ENCODE measurements around the gene DCDC2B.
A peak's percentile ranks its signal among the peaks of the same experiment; 100 is the strongest.

The DCDC2B gene

DNA sequence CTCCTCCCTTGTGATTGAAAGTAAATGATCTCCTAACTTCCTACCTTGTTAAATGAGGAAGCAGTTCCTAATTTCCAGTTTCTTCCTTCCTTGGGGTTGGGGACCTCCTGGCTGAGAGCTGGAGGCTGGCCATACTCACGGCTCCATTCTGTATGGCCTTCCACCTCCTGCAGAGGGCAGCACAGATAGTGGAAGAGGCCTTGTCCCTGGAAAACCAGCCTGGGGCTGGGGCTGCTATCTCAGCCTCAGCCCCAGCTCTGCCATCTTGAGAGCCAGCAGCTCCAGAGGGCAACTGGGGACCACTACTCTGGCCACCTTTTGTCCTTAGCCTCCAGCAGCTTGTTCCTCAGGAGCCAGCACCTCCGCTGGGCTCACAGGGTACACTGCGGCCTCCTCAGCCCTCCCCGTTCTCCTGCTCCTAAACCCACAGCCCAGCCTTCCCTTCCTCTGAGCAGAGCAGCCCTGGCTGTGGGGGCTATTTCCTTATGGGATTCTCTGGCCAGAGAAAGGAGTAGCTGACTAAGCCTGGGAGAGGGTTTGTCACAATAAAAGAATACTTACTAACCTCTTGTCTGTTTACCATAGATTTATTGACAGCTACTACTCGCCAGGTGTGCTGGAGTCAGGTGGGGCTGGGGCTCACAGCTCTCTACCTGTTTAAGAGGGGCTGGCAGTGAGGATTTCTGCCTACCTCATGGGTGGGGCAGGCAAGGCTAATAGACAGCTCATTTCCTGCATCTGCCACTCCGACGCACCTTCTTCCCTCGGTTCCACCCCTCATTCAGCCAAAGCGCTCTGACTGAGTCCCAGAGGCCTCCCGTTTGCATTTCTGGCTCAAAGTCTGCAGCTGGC lies 7.0 kb downstream of the DCDC2B start:
- no peak overlapping the region; the same call in 1 of the 2 replicates for H3K27ac ChIP-seq (replicated peaks)
- DNase-seq (ENCODE audit: low read depth in 1 of 2, low spot score in 1 of 2) = peak in 1 of 2 experiments; percentile 65

DNA sequence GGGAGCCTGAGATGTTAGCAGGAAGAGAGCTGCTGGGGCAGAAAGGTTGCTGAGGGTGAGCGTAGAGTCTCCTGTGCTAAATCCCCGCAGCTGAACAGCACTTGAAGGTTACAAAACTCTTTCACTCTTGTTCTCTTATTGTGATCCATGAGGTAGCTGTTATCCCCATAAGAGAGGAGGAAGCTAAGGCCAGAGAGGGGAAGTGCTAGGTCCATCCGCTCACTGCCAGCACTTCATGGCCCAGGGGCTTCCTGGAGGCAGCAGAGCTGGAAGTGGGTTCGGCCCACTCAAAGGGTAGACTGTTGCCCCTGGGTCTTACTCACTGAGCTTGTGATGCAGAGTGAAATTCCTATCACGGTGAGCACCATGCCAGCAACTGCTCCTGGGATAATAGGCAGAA lies 7.7 kb downstream of the DCDC2B start:
- TF ChIP-seq, protein P1, sequence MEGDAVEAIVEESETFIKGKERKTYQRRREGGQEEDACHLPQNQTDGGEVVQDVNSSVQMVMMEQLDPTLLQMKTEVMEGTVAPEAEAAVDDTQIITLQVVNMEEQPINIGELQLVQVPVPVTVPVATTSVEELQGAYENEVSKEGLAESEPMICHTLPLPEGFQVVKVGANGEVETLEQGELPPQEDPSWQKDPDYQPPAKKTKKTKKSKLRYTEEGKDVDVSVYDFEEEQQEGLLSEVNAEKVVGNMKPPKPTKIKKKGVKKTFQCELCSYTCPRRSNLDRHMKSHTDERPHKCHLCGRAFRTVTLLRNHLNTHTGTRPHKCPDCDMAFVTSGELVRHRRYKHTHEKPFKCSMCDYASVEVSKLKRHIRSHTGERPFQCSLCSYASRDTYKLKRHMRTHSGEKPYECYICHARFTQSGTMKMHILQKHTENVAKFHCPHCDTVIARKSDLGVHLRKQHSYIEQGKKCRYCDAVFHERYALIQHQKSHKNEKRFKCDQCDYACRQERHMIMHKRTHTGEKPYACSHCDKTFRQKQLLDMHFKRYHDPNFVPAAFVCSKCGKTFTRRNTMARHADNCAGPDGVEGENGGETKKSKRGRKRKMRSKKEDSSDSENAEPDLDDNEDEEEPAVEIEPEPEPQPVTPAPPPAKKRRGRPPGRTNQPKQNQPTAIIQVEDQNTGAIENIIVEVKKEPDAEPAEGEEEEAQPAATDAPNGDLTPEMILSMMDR (IDR thresholded peaks at IDR 0.05; ENCODE audit: insufficient read depth, low read length) = no peak
- TF ChIP-seq SPI1 (IDR thresholded peaks at IDR 0.05; ENCODE audit: borderline replicate concordance, low read depth) = peak; percentile 76; the same call in 1 of the 2 replicates
- peak in 1 of 2 experiments; percentile 44 for DNase-seq (ENCODE audit: low read depth in 1 of 2, low spot score in 1 of 2)
- no peak overlapping the region; the same call in 1 of the 2 replicates for H3K27ac ChIP-seq (replicated peaks)
- no peak overlapping the region for H3K4me3 ChIP-seq (replicated peaks; ENCODE audit: insufficient read depth, low read length)
- no peaks in the 10 kb centered on the region for H3K27me3 ChIP-seq (ENCODE audit: insufficient read depth, poor library complexity, severe bottlenecking)

More for the DNA sequence above, 7.0 kb downstream of the DCDC2B start:
- TF ChIP-seq GABPA (IDR thresholded peaks at IDR 0.05; ENCODE audit: low read depth) = no peak
- TF ChIP-seq, protein P1 (IDR thresholded peaks at IDR 0.05; ENCODE audit: insufficient read depth, low read length) = peak; percentile 91
- H3K4me3 ChIP-seq (replicated peaks; ENCODE audit: insufficient read depth, low read length) = no peak overlapping the region
- H3K27me3 ChIP-seq (ENCODE audit: insufficient read depth, poor library complexity, severe bottlenecking) = no peaks in the 10 kb centered on the region

DNA sequence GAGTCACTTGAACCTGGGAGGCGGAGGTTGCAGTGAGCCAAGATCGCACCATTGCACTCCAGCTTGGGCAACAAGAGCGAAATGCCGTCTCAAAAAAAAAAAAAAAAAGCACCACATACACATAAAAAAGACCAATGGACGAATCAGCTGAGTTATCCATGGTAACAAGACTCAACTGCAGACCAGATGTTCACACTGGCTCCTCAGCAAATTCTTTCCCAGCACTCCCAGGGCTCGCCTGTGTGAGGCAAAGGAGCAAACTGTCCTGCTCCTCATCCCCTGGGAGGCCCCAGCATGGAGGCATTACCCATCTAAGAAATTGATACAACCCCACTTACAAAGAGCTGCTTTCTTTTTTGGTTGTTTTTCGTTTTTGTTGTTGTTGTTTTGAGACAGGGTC lies 10.1 kb downstream of the DCDC2B start:
- TF ChIP-seq, protein P1 (IDR thresholded peaks at IDR 0.05; ENCODE audit: insufficient read depth, low read length) = no peak
- TF ChIP-seq, protein P2, sequence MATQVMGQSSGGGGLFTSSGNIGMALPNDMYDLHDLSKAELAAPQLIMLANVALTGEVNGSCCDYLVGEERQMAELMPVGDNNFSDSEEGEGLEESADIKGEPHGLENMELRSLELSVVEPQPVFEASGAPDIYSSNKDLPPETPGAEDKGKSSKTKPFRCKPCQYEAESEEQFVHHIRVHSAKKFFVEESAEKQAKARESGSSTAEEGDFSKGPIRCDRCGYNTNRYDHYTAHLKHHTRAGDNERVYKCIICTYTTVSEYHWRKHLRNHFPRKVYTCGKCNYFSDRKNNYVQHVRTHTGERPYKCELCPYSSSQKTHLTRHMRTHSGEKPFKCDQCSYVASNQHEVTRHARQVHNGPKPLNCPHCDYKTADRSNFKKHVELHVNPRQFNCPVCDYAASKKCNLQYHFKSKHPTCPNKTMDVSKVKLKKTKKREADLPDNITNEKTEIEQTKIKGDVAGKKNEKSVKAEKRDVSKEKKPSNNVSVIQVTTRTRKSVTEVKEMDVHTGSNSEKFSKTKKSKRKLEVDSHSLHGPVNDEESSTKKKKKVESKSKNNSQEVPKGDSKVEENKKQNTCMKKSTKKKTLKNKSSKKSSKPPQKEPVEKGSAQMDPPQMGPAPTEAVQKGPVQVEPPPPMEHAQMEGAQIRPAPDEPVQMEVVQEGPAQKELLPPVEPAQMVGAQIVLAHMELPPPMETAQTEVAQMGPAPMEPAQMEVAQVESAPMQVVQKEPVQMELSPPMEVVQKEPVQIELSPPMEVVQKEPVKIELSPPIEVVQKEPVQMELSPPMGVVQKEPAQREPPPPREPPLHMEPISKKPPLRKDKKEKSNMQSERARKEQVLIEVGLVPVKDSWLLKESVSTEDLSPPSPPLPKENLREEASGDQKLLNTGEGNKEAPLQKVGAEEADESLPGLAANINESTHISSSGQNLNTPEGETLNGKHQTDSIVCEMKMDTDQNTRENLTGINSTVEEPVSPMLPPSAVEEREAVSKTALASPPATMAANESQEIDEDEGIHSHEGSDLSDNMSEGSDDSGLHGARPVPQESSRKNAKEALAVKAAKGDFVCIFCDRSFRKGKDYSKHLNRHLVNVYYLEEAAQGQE (IDR thresholded peaks at IDR 0.05; ENCODE audit: insufficient replicate concordance, low read depth) = no peak
- TF ChIP-seq SPI1 (IDR thresholded peaks at IDR 0.05; ENCODE audit: borderline replicate concordance, low read depth) (no peak), POLR2AphosphoS5 (IDR thresholded peaks at IDR 0.05; ENCODE audit: low read depth) (no peak), GABPA (IDR thresholded peaks at IDR 0.05; ENCODE audit: low read depth) (no peak)
- Histone ChIP-seq H3K27ac (replicated peaks) (no peak overlapping the region), H3K4me3 (replicated peaks; ENCODE audit: insufficient read depth, low read length) (no peak overlapping the region), H3K27me3 (ENCODE audit: insufficient read depth, poor library complexity, severe bottlenecking) (no peaks in the 10 kb centered on the region)
- no peak for DNase-seq (ENCODE audit: low read depth in 1 of 2, low spot score in 1 of 2)

DNA sequence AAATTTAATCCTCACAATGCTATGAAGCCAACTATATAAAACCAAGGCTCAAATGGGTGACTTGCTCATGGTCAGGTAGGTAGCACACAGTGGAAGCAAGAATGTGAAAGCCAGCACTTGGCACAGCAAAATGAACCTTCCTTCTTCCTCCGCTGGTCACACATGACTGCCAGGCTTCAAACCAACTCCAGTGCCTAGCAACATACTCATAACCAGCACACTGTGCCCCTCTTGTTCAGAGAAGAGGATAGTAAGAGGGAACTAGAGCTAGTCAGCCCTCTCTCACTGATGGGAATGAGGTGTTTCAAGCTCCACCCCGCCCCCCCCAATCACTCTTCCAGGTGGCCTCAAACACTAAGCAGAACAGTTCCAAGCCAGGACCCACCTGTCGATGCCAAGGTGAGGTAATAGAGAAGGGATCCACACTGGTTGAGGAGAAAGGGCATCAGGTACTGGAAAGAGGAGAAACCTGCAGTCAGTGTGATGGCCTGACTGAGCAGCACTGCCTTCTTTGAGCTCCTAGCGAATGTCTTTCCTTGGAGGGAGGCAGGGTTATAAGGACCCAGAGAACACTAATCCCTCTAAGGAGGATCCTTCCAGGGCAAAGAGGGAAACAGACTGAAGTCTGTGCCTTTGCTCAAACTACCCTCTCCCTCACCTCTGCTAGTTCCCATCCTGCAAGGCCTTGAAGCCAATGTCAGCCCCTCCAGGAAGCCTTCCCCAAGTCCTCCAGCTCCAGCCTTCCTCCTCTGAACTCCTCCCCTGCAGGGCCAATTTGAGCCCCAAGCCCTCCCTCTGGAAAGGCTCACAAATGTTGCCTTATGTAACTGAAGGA lies 12.1 kb downstream of the DCDC2B start:
- TF ChIP-seq SPI1 (IDR thresholded peaks at IDR 0.05; ENCODE audit: borderline replicate concordance, low read depth) = no peak
- TF ChIP-seq, protein P1 (IDR thresholded peaks at IDR 0.05; ENCODE audit: insufficient read depth, low read length) = no peak
- TF ChIP-seq POLR2AphosphoS5 (IDR thresholded peaks at IDR 0.05; ENCODE audit: low read depth) = no peak
- no peak for TF ChIP-seq GABPA (IDR thresholded peaks at IDR 0.05; ENCODE audit: low read depth)
- TF ChIP-seq, protein P2 (IDR thresholded peaks at IDR 0.05; ENCODE audit: insufficient replicate concordance, low read depth) = no peak
- H3K27ac ChIP-seq (replicated peaks) = no peak overlapping the region
- no peak overlapping the region; the same call in 1 of the 2 replicates for H3K4me3 ChIP-seq (replicated peaks; ENCODE audit: insufficient read depth, low read length)
- no peaks in the 10 kb centered on the region for H3K27me3 ChIP-seq (ENCODE audit: insufficient read depth, poor library complexity, severe bottlenecking)
- no peak for DNase-seq (ENCODE audit: low read depth in 1 of 2, low spot score in 1 of 2)

All from HL-60 (cell line).